PFSK-1 (cell line): ENCODE results near the gene SCTR.

ENCODE experiments used
- FOXP2 ChIP-seq: optimal IDR thresholded peaks from 2 replicates; pipeline ENCODE3; 2011; ENCODE audit warnings: borderline replicate concordance, control low read depth, inconsistent platforms; ENCODE audit not compliant: insufficient read depth; ENCODE audit errors: extremely low read length, extremely low read depth
- POLR2AphosphoS5 ChIP-seq: IDR thresholded peaks from 2 replicates; pipeline ENCODE4 v1.6.1; 2012; ENCODE audit warnings: low read depth, mild to moderate bottlenecking, control low read depth, low read length, moderate library complexity
- REST ChIP-seq, 2 experiments: IDR thresholded peaks; 2 replicates each; pipeline versions ENCODE4 v1.6.1 to v1.8.0; 2011 to 2012; ENCODE audit warnings: low read depth in 2 of 2, low read length in 2 of 2, control low read depth in 1 of 2, inconsistent platforms in 1 of 2, mild to moderate bottlenecking in 1 of 2, moderate library complexity in 1 of 2; ENCODE audit not compliant: insufficient read depth in 1 of 2
- SIN3A ChIP-seq: IDR thresholded peaks from 2 replicates; pipeline ENCODE4 v1.6.1; 2012; ENCODE audit warnings: mild to moderate bottlenecking, low read length, moderate library complexity, borderline replicate concordance; ENCODE audit not compliant: insufficient read depth
- TAF1 ChIP-seq: IDR thresholded peaks from 2 replicates; pipeline ENCODE4 v1.6.1; 2012; ENCODE audit warnings: low read length, control low read depth, borderline replicate concordance; ENCODE audit not compliant: insufficient read depth

Gene SCTR

DNA sequence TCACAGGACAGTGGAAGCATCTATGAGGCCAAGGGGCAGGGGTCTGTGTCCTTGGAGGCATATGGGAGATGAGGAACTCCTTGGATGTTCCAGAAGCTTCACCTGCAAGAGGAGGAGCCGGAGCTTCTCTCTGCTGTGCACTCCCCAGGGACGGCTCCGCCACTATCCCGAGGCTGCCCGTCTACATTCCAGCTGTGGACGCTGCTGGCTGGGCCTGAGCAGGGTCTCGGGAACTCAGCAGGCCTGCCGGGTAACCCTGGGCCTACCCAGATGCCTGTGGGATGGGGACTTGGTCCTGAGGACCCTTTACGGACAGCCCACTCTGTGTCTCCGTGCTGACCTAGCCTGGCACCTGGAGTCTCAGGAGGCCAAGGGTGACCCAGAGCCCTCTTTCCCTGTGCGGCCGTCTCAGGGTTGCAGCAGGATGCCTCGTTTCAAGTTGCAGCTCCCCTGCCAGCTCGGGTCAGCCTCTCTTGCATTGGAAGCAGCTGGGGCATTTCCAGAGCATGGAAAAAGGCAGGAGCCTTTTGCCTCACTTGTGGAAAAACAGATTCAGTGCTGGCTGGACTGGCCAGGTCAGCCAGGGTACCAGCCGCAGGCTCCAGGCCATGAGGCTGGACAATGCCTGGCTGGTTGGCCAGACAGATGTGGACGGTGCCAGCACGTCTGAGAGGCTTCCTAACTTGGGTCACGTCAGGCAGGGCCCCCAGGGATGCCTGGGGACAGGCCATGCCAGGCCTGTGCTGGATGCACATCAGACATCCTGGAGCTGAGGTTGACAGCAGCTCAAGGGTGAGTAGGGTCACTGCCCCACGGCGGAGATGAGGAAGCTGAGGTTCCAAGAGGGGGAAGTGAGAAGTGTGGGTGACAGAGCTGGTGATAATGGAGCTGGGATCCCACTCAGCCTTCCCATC lies 41.5 kb downstream of the SCTR start:
- TF ChIP-seq TAF1, result no peak
- TF ChIP-seq FOXP2, result no peak
- TF ChIP-seq SIN3A, result no peak
- no peak for TF ChIP-seq REST (IDR thresholded peaks at IDR 0.05; ENCODE audit: insufficient read depth in 1 of 2, low read depth in 2 of 2, low read length in 2 of 2)
- TF ChIP-seq POLR2AphosphoS5, result no peak

DNA sequence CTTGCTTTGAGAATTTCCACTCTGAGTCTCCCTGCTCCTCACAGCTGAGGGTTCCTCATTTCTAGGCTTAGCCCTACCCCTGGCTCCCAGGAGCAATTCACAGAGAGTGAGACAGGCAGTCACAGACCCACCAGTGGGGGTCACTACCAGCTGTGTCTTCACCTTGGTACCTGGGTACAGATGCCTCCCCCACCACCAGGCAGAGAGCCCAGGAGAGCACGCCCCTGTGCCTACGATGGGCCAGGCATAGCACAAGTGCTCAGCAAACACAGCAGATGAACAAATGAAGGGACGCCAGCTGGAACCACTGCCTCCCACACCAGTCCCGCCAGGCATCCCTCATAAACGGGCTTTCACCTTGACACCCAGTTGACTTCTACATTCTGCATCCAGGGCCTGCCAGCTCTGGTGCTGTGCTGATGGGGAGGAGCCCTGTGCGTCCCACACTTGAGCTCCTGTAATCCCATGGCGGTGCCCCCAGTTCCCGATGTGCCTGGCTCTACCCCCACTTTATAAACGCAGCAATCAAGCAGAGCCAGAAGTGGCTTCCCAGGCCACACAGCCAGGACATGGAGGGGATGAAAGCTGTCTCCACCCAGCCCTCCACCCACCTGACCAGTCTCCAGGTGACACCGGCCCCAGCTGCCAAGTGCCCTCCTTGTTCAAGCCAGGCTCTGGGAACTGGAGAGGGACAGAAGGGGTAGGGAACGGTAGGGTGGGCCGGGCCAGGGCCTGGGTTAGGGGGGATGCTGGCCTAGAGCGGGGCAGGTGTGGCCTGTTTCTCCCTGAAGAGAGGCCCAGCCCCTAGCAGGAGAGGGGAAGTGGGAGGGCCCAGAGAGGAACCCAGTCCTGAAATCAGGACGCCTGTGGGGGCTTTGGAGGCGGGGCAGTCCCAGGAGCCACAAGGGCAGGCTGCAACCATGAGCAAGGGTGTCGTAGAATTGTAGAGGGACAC lies 42.5 kb downstream of the SCTR start:
- TF ChIP-seq TAF1, result no peak
- TF ChIP-seq SIN3A, result no peak
- TF ChIP-seq REST (IDR thresholded peaks at IDR 0.05; ENCODE audit: insufficient read depth in 1 of 2, low read depth in 2 of 2, low read length in 2 of 2), result no peak
- no peak for TF ChIP-seq FOXP2
- TF ChIP-seq POLR2AphosphoS5, result no peak

GRCh38 chr2:119480718-119481142 lies 43.6 kb downstream of the SCTR start:
- TF ChIP-seq SIN3A, result no peak
- no peak for TF ChIP-seq TAF1
- no peak for TF ChIP-seq POLR2AphosphoS5
- TF ChIP-seq FOXP2, result no peak
- no peak for TF ChIP-seq REST (IDR thresholded peaks at IDR 0.05; ENCODE audit: insufficient read depth in 1 of 2, low read depth in 2 of 2, low read length in 2 of 2)

GRCh38 chr2:119480184-119480583 lies 44.1 kb downstream of the SCTR start:
- TF ChIP-seq POLR2AphosphoS5, result no peak
- no peak for TF ChIP-seq SIN3A
- TF ChIP-seq TAF1, result no peak
- TF ChIP-seq FOXP2, result no peak
- TF ChIP-seq REST (IDR thresholded peaks at IDR 0.05; ENCODE audit: insufficient read depth in 1 of 2, low read depth in 2 of 2, low read length in 2 of 2), result no peak
